GM21423 (cell line): Measurements from ENCODE around the gene CCL19.
"Not testable (repeated sequence)": the region's sequence is repeated elsewhere in the genome, so short reads cannot be mapped to it uniquely, and the experiment has no call there.

Source experiments
- ATAC-seq: cut with Tn5 transposase; IDR thresholded peaks from one replicate; pipeline ENCODE4 v1.9.1; 2021; ENCODE audit warnings: mild to moderate bottlenecking, moderate library complexity; ENCODE audit not compliant: unreplicated experiment

CCL19 gene

DNA sequence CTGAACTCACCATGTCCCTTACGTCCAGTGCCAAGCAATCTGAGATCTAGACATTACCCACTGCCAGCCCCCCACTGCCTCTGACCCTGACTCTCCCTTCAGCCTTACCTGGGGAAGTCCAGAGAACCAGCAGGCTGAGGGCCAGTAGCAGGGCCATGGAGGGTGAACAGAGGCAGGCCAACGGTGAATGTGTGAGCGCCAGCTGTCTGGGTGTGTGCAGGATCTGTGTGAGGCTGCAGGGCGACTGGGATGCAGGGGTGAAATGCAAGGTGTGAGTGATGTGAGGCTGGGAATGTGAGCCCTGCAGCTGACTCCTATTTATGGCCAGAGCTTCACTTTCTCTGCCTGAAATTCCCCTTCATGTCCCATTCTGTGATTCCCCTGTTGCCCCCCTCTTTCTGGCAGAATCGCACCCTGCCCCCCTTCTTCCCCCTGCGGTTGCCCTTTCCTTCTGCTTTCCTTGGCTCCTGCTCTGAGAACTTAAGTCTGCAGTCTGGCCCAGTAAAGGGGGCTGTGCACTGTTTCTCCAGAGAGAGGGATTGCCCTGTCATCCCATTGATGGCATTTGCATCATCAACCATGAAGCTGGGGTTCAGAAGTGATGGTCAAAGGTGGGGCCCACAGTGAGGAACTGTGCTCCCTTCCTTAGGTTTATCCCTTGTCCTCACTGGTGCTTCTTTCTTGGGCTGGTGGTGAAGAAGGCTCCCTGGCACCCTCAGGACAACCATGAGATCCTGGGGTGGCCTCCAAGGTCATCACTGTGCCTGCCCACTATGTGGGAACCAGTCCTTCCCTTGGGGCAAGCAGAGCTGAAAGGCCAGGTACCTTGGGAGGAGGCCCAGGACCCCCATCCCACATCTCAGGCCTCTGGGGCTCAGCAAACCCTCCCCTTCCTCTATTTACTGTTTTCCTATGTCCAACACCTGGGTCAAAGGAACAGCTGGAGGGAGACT lies at the start of gene CCL19:
Gene CCL19, minus strand, starts transcription at position 294 of the 953 bp plus-strand sequence. Its CDS starts 137 bp downstream, at position 157.
- no peak for ATAC-seq

GRCh38 chr9:34740176-34740575 lies 49.1 kb upstream of the CCL19 start:
- ATAC-seq = not testable (repeated sequence)

- ATAC-seq = no peak
Observed at GRCh38 chr9:34737677-34738260, 46.7 kb upstream of the CCL19 start.

GRCh38 chr9:34734720-34735119 lies 43.6 kb upstream of the CCL19 start:
- ATAC-seq = no peak

- ATAC-seq = no peak
Observed at GRCh38 chr9:34732886-34733285, 41.8 kb upstream of the CCL19 start.

DNA sequence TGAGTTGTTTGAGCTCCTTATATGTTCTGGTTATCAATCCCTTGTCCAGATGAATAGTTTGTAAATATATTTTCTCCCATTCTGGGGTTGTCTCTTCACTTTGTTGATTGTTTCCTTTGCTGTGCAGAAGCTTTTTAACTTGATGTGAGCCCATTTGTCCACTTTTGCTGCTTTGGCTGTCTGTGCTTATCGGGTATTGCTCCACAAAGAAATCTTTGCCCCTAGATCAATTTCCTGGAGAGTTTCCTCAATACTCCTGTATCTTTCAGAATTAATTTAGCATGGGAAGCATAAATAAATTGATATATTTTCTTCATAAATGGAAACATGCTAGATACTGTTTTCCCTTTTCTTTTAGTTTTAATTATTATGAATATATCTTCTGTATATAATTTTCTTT lies 41.4 kb upstream of the CCL19 start:
- no peak for ATAC-seq

GRCh38 chr9:34723141-34723540 lies 32.1 kb upstream of the CCL19 start:
- ATAC-seq = no peak

DNA sequence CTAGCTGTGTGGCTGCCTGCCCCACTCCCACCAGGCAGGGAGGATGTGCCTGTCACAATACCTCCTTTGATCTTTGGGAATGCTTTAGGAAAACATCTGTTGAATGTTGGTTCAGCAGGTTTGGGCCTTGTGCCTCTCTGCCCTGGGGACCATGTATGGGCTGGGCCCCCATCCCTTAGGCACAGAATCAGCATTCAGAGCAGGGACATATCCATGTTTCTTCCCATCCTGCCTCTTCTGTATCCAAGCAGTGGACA lies 28.6 kb upstream of the CCL19 start:
- ATAC-seq = not testable (repeated sequence)

DNA sequence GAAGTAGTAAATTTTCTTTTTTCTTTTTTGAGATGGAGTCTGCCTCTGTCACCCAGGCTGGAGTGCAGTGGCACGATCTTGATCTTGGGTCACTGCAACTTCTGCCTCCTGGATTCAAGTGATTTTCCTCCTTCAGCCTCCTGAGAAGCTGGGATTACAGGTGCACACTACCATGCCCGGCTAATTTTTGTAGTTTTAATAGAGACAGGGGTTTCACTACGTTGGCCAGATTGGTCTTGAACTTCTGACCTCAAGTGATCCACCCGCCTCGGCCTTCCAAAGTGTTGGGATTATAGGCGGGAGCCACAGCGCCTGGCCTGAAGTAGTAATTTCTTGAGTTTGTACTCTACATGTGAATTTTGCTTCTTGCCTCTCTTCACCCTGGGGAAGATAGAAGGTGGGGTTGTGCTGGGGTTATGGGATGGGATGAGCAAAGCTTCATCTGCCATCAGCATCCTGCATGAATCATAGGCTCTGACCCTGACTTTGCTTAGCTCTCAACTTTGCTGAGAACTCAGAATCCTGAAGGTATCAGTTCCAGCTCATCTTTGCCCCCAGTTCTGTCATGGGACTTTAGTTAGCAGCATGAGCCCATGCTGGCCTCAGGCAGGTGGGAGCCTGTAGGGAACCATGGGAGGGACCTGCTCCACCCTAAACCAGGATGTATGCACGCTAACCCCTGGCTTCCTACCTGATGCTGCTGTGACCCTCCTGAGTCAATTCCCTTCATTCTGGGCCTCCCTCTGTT lies 28.1 kb upstream of the CCL19 start:
- no peak for ATAC-seq

DNA sequence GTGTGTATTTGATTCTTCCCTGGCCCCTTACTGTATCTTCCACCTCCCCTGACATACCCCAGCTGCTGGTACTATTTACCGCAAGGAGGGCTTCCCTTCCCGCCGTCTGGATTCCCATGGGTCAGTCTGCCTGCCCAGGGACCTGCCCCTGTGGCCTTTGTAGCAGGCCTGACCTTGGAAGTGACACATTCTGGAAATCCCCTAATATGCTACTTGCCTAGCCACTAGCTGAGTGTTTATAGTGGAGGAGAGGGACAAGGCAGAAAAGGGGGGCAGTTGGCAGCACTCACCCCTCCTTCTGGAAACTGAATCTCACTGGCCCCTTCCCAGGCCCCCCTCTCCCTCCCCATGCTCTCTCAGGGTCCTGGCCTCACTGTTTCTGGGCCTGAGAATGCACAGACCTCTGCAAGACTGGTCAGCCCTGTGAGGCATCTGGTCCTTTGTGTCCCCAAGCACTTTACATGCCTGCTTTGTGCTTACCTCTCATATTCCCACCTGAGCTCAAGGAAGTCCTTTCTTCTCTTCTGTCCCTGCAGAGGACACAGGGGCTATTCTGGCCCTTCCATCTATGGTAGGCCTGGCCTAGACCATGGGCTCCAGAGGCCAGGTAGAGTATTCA lies 27.0 kb upstream of the CCL19 start:
- no peak for ATAC-seq

DNA sequence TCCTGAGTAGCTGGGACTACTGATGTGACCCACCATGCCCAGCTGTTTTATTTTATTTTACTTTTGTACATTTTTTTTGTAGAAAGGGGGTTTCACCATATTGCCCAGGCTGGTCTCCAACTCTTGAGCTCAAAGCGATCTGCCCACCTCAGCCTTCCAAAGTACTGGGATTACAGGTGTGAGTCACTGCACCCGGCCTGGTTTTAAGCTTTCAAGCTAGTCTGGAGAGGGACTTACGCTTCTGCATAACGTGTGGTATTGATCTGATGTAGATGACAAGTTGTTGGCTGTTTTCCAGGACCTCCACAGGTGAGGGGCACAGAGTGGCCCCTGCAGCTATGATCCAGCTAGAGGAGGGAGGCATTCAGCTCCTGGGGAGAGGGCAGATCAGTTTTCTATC lies 25.6 kb upstream of the CCL19 start:
- no peak for ATAC-seq

DNA sequence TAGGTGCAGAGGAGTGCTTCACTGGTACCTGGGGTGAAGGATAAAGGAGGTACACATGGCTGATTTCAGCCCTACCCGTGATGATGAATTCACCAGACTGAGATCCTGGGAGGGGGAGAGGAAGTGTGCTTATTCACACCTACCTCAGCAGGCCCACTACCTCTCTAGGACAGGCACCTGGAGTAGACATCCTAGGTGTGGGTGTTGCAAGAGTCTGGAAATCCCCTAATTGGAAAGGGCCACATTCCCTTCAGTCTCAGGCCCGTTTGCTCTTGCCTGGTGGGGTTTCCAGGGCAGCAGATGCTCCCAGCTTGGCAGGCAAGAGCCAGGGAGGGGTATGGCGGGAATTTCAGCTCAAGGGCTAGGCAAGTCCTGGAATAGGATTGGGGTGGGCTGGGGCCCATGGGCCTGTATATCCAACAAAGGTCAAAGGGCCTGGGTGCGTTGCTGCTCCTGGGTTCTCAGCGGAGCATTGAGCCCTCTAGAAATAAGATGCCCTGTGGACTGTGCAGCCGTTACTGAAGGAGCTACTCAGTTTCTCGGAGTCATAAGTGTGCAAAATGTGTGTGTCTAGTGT lies 24.7 kb upstream of the CCL19 start:
- ATAC-seq = no peak

DNA sequence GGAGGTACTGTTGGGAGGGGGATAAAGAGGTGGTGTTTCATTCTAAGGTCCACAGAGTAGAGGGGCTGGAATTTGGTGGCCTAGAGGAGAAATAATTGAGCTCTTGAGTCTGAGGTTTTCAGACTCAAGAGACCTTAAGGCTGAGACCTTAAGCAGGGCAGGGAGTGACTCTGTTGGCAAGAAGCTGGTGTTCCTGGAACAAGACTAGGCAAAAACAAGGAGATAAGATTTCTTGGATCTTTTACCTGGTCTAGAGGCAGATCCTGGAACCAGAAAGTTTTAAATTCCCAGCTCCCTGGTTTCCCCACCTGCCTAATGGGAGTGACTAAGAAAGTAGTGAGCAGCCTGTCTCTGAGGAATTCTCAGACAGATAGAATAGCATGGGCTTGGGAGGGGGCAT lies 22.9 kb upstream of the CCL19 start:
- ATAC-seq = no peak

- no peak for ATAC-seq
Observed at GRCh38 chr9:34712140-34712539, 21.1 kb upstream of the CCL19 start.

DNA sequence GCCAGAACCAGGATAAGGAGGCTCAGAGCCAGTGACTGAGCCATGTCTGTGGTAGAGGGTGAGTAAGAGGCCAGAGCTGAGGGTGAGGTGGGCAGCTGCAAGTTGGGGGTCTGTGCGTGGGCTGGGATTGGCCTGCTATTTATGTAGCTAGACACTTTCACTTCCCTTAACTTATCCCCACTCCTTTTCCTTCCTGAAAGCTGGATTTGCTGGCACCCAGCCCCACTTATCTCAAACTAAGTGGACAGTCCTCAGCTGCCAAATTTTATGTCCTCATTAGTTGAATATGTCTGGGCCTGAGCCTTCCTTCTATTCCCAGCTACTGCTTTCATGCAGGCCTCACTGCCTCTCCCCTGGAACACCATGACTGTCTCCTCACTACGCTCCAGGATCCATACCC lies 18.9 kb upstream of the CCL19 start, which contains the start of gene CCL21:
Gene CCL21, minus strand, starts transcription at position 114 of the 400 bp plus-strand sequence. Its CDS starts 70 bp downstream, at position 44.
- ATAC-seq = no peak

DNA sequence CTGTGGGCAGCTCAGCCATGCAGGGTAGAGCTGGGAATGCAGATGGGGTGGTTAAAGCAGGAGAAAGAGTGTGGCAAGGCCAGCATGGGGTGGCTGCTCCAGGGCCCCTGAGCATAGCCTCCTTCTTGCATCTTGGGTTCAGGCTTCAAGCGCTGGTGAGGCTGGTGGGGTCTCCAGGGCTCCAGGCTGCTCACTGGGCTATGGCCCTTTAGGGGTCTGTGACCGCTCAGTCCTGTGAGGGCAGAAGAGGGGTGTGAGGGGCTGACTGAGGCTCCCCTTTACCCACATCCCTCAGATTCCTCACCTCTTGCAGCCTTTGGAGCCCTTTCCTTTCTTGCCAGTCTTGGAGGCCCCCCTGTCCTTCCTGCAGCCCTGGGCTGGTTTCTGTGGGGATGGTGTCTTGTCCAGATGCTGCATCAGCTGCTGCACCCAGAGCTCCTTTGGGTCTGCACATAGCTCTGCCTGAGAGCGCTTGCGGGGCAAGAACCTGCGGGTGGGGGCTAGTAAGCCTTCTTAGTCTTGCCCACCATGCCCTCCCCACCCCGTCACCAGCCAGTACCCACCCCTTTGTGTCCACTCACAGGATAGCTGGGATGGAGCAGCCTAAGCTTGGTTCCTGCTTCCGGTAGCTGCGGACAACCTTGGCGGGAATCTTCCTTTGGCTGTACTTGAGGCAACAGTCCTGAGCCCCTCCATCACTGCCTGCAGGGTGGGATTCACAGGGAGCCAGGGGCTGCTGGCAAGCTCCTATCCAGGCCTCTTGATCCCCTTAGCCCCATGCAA lies 18.3 kb upstream of the CCL19 start:
- ATAC-seq = no peak

DNA sequence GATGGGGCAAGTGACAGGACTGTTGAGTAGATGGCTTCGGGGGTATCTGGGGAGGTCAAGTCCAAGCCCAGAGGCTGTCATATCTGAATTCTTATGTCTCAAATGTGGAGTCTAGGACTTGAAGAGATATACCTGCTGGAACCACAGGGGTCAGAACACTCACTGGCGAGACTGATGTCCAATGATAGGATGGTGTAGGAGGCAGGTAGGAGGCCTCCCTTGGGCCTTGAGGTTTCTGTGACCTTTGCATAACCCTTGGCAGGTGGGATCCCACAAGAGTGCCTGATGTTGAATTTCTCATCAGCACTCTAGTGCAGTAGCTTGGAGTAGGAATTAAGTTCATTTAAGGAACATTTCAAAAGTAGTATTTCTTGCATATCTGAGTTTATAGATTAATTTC lies 16.1 kb upstream of the CCL19 start:
- ATAC-seq = no peak

GRCh38 chr9:34701769-34702736 lies 11.0 kb upstream of the CCL19 start:
- peak; percentile 64 for ATAC-seq
